Thyroid gland (tissue), 4 donors: ENCODE results near the gene ADARB2.

Experiments
- POLR2A ChIP-seq, 2 donors: fragments of 450-650 bp; IDR thresholded peaks; one replicate each; pipeline ENCODE4 v1.6.1; 2017; ENCODE audit warnings: antibody characterized with exemption in 2 of 2, mild to moderate bottlenecking in 2 of 2, moderate library complexity in 1 of 2
- TF ChIP-seq, protein P1 (sequence below), 6 experiments: fragments of 200-600 bp in 3 of 6; fragments of 450-650 bp in 3 of 6; sonication (generic) in 3 of 6; IDR thresholded peaks; one replicate each; pipeline ENCODE4 v1.5.1; 2016 to 2019; ENCODE audit warnings: antibody characterized with exemption in 6 of 6, mild to moderate bottlenecking in 2 of 6, inconsistent platforms in 1 of 6, moderate library complexity in 1 of 6

GRCh38 chr10:1534820-1535219 lies 202.5 kb downstream of the ADARB2 start:
- TF ChIP-seq, protein P1, sequence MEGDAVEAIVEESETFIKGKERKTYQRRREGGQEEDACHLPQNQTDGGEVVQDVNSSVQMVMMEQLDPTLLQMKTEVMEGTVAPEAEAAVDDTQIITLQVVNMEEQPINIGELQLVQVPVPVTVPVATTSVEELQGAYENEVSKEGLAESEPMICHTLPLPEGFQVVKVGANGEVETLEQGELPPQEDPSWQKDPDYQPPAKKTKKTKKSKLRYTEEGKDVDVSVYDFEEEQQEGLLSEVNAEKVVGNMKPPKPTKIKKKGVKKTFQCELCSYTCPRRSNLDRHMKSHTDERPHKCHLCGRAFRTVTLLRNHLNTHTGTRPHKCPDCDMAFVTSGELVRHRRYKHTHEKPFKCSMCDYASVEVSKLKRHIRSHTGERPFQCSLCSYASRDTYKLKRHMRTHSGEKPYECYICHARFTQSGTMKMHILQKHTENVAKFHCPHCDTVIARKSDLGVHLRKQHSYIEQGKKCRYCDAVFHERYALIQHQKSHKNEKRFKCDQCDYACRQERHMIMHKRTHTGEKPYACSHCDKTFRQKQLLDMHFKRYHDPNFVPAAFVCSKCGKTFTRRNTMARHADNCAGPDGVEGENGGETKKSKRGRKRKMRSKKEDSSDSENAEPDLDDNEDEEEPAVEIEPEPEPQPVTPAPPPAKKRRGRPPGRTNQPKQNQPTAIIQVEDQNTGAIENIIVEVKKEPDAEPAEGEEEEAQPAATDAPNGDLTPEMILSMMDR (IDR thresholded peaks at IDR 0.05): no peak
- TF ChIP-seq POLR2A (IDR thresholded peaks at IDR 0.05): no peak
